H9 (cell line): ENCODE results near the gene SEMA4A. TPM values are rescaled to one million over a fixed set of nuclear protein-coding genes. Genes with fewer than 3 reads are reported as not detected.

Experiments used
- DNase-seq: peaks from one replicate; pipeline ENCODE4 v3.0.0-alpha.2; 2017
- H2AFZ ChIP-seq: one replicate; pipeline ENCODE4 v1.6.1; 2013; ENCODE audit warnings: mild to moderate bottlenecking, low read length, control low read depth, moderate library complexity
- H2AK5ac ChIP-seq: 2 replicates; pipeline ENCODE4 v1.6.1; 2013; ENCODE audit warnings: low read length, control low read depth, mixed read lengths; ENCODE audit not compliant: insufficient read length
- H2BK120ac ChIP-seq: one replicate; pipeline ENCODE4 v1.6.1; 2013; ENCODE audit warnings: low read depth, mild to moderate bottlenecking, low read length, control low read depth, inconsistent platforms; ENCODE audit not compliant: poor library complexity, severe bottlenecking
- H2BK12ac ChIP-seq: 2 replicates; pipeline ENCODE4 v1.6.1; 2013; ENCODE audit warnings: low read length, control low read depth, mixed read lengths, low read depth; ENCODE audit not compliant: insufficient read length
- H2BK15ac ChIP-seq: 2 replicates; pipeline ENCODE4 v1.6.1; 2013; ENCODE audit warnings: low read depth, low read length, control low read depth
- H2BK20ac ChIP-seq: one replicate; pipeline ENCODE4 v1.6.1; 2013; ENCODE audit warnings: low read depth, mild to moderate bottlenecking, low read length, control low read depth, inconsistent platforms; ENCODE audit not compliant: poor library complexity, severe bottlenecking
- H2BK5ac ChIP-seq: 2 replicates; pipeline ENCODE4 v1.6.1; 2013; ENCODE audit warnings: low read length, control low read depth, mixed read lengths; ENCODE audit not compliant: insufficient read length
- H3K14ac ChIP-seq: 2 replicates; pipeline ENCODE4 v1.6.1; 2013; ENCODE audit warnings: low read length, control low read depth; ENCODE audit not compliant: insufficient read depth
- H3K18ac ChIP-seq: 2 replicates; pipeline ENCODE4 v1.6.1; 2013; ENCODE audit warnings: low read depth, mild to moderate bottlenecking, mixed read lengths, low read length, control low read depth; ENCODE audit not compliant: insufficient read length
- H3K23ac ChIP-seq: 2 replicates; pipeline ENCODE4 v1.6.1; 2013; ENCODE audit warnings: low read length, control low read depth, mixed read lengths, low read depth; ENCODE audit not compliant: insufficient read length
- H3K23me2 ChIP-seq: 2 replicates; pipeline ENCODE4 v1.6.1; 2013; ENCODE audit warnings: low read depth, mild to moderate bottlenecking, mixed read lengths, low read length, control low read depth; ENCODE audit not compliant: insufficient read length, poor library complexity, severe bottlenecking
- H3K27ac ChIP-seq: 2 replicates; pipeline ENCODE4 v1.5.1; 2013; ENCODE audit warnings: low read length, control low read depth, mixed read lengths, low read depth; ENCODE audit not compliant: insufficient read length
- H3K27me3 ChIP-seq: 2 replicates; pipeline ENCODE4 v1.6.1; 2013; ENCODE audit warnings: low read length, control low read depth, inconsistent platforms; ENCODE audit not compliant: insufficient read depth
- H3K4ac ChIP-seq: 2 replicates; pipeline ENCODE4 v1.6.1; 2013; ENCODE audit warnings: low read depth, mild to moderate bottlenecking, control low read depth, inconsistent platforms, low read length, moderate library complexity
- H3K4me1 ChIP-seq: 2 replicates; pipeline ENCODE4 v1.6.1; 2013; ENCODE audit warnings: low read length, control low read depth, inconsistent platforms; ENCODE audit not compliant: insufficient read depth
- H3K4me2 ChIP-seq: 2 replicates; pipeline ENCODE4 v1.6.1; 2013; ENCODE audit warnings: low read length, control low read depth, mixed read lengths; ENCODE audit not compliant: insufficient read length, insufficient read depth
- H3K56ac ChIP-seq: 2 replicates; pipeline ENCODE4 v1.6.1; 2013; ENCODE audit warnings: low read depth, mild to moderate bottlenecking, mixed read lengths, low read length, control low read depth; ENCODE audit not compliant: insufficient read length
- H3K79me1 ChIP-seq: 2 replicates; pipeline ENCODE4 v1.6.1; 2013; ENCODE audit warnings: low read depth, mild to moderate bottlenecking, moderate library complexity, low read length, control low read depth, inconsistent platforms; ENCODE audit not compliant: insufficient read depth, poor library complexity, severe bottlenecking
- H3K79me2 ChIP-seq: 2 replicates; pipeline ENCODE4 v1.6.1; 2013; ENCODE audit warnings: low read length, control low read depth, inconsistent platforms; ENCODE audit not compliant: insufficient read depth
- H3K9ac ChIP-seq: 2 replicates; pipeline ENCODE4 v1.6.1; 2013; ENCODE audit warnings: low read length, control low read depth, mixed read lengths; ENCODE audit not compliant: insufficient read length; ENCODE audit errors: extremely low read depth
- H3K9me3 ChIP-seq: one replicate; pipeline ENCODE4 v1.6.1; 2013; ENCODE audit warnings: low read depth, low read length, inconsistent platforms; ENCODE audit not compliant: control insufficient read depth
- H3T11ph ChIP-seq: one replicate; pipeline ENCODE4 v1.6.1; 2013; ENCODE audit warnings: mild to moderate bottlenecking, low read length, control low read depth, inconsistent platforms
- H4K20me1 ChIP-seq: one replicate; pipeline ENCODE4 v1.6.1; 2013; ENCODE audit not compliant: control insufficient read depth, insufficient read length, insufficient read depth
- H4K5ac ChIP-seq: 2 replicates; pipeline ENCODE4 v1.6.1; 2013; ENCODE audit warnings: low read depth, mild to moderate bottlenecking, mixed read lengths, low read length, control low read depth; ENCODE audit not compliant: insufficient read length
- H4K8ac ChIP-seq: replicated peaks from 2 replicates; pipeline ENCODE4 v1.6.1; 2013; ENCODE audit warnings: low read length, control low read depth, mixed read lengths, low read depth; ENCODE audit not compliant: insufficient read length
- H4K91ac ChIP-seq: 2 replicates; pipeline ENCODE4 v1.6.1; 2013; ENCODE audit warnings: low read depth, mild to moderate bottlenecking, moderate library complexity, mixed read lengths, low read length, control low read depth; ENCODE audit not compliant: insufficient read length
- H3K27ac Mint-ChIP-seq, 3 experiments: 2 replicates in 2 of 3; 3 replicates in 1 of 3; pipeline ENCODE4 v1.8.0; 2020 to 2021; ENCODE audit warnings: mixed read lengths in 3 of 3, mild to moderate bottlenecking in 1 of 3, moderate library complexity in 1 of 3
- H3K27me3 Mint-ChIP-seq: 2 replicates; pipeline ENCODE4 v1.8.0; 2021; ENCODE audit warnings: low read depth, mild to moderate bottlenecking, moderate library complexity, mixed read lengths
- H3K36me3 Mint-ChIP-seq, 3 experiments: 2 replicates in 2 of 3; 3 replicates in 1 of 3; pipeline ENCODE4 v1.8.0; 2020 to 2021; ENCODE audit warnings: low read depth in 3 of 3, mixed read lengths in 3 of 3; ENCODE audit not compliant: insufficient read depth in 1 of 3
- H3K4me1 Mint-ChIP-seq, 2 experiments: 2 replicates each; pipeline ENCODE4 v1.8.0; 2020; ENCODE audit warnings: mixed read lengths in 2 of 2
- H3K4me3 Mint-ChIP-seq, 2 experiments: 2 replicates in 1 of 2; 3 replicates in 1 of 2; pipeline ENCODE4 v1.8.0; 2020 to 2021; ENCODE audit warnings: mild to moderate bottlenecking in 2 of 2, mixed read lengths in 2 of 2, moderate library complexity in 1 of 2
- H3K9me3 Mint-ChIP-seq, 2 experiments: 2 replicates in 1 of 2; 3 replicates in 1 of 2; pipeline ENCODE4 v1.8.0; 2020; ENCODE audit warnings: mild to moderate bottlenecking in 2 of 2, mixed read lengths in 2 of 2, moderate library complexity in 1 of 2
- CTCF ChIP-seq: fragments of 200-600 bp; sonication (generic); conservative IDR thresholded peaks from 3 replicates; pipeline ENCODE4 v1.8.0; 2021; ENCODE audit warnings: antibody characterized with exemption, mild to moderate bottlenecking
- WGBS: extraction: QIAGEN DNeasy Blood & Tissue Kit; methylation state at CpG from one replicate; pipeline ENCODE4 v1.1.7; 2013; ENCODE audit warnings: missing lambda C conversion rate, low lambda C conversion rate, mixed read lengths; ENCODE audit not compliant: insufficient read length; ENCODE audit errors: extremely low coverage; 5-methylcytosine and 5-hydroxymethylcytosine counted together
- total RNA-seq: library from RNA; stranded (reverse); gene quantifications from 2 replicates; pipeline ENCODE4 v1.2.1, GENCODE V29; 2021

Gene SEMA4A
- total RNA-seq, 1 experiment from 2014 or later: 11.1 TPM

- Histone ChIP-seq H3K27me3 (no peaks in the 10 kb centered on the region), H3K4me2 (peak overlapping the region; percentile 1), H3K9ac (peak overlapping the region; percentile 1), H3K79me2 (no peaks in the 10 kb centered on the region), H3K9me3 (no peaks in the 10 kb centered on the region), H2BK120ac (no peak overlapping the region), H2BK15ac (no peak overlapping the region), H4K20me1 (no peaks in the 10 kb centered on the region), H2BK5ac (no peak overlapping the region), H3T11ph (no peak overlapping the region), H3K4ac (no peak overlapping the region; the same call in 1 of the 2 replicates), H3K4me1 (peaks cover 13% of the 10 kb centered on the region), H3K56ac (no peak overlapping the region), H4K5ac (peak overlapping the region; percentile 0), H3K18ac (peak overlapping the region; percentile 31), H4K91ac (peak overlapping the region; percentile 25), H2BK12ac (peak overlapping the region; percentile 0), H3K23me2 (no peaks in the 10 kb centered on the region), H3K79me1 (no peaks in the 10 kb centered on the region), H3K27ac (peak overlapping the region; percentile 72), H2BK20ac (no peak overlapping the region), H3K23ac (no peak overlapping the region), H2AK5ac (peak overlapping the region; percentile 38), H3K14ac (peak overlapping the region; percentile 55), H2AFZ (no peak overlapping the region), H4K8ac (no peak overlapping the region)
- Mint-ChIP-seq H3K9me3 (no peaks in the 10 kb centered on the region), H3K36me3 (peaks cover 12 to 28% (median 24%) of the 10 kb centered on the region in 3 experiments), H3K27ac (peak overlapping the region; percentile 93 to 100 (median 93)), H3K27me3 (no peaks in the 10 kb centered on the region), H3K4me1 (peaks cover 29 to 30% of the 10 kb centered on the region in 2 experiments), H3K4me3 (peak overlapping the region in 1 of 2 experiments; percentile 36; a peak in 1 of 5 replicates)
- peak; percentile 100 for TF ChIP-seq CTCF
- DNase-seq: peak; percentile 98
- WGBS: no CpG with 5 or more reads among the region's 7 CpGs
Measured at GRCh38 chr1:156129687-156130577, 23.5 kb upstream of the SEMA4A start.
